Hepatocyte (in vitro differentiated cells): ENCODE results near the gene CLIP1. TPM values are rescaled to one million over a fixed set of nuclear protein-coding genes. Genes with fewer than 3 reads are reported as not detected.

Experiments used
- DNase-seq: peaks from one replicate; pipeline ENCODE4 v3.0.0-alpha.2; 2016; ENCODE audit warnings: low spot score
- H2AFZ ChIP-seq: fragments of 200-600 bp; sonication (generic); 2 replicates; pipeline ENCODE4 v1.6.0; 2016; ENCODE audit warnings: antibody characterized with exemption, mild to moderate bottlenecking
- H3K27ac ChIP-seq: fragments of 200-600 bp; sonication (generic); 2 replicates; pipeline ENCODE4 v1.5.1; 2016; ENCODE audit warnings: mild to moderate bottlenecking
- H3K27me3 ChIP-seq: fragments of 200-600 bp; sonication (generic); 2 replicates; pipeline ENCODE4 v1.6.1; 2016
- H3K36me3 ChIP-seq: fragments of 200-600 bp; sonication (generic); replicated peaks from 2 replicates; pipeline ENCODE4 v1.5.1; 2016; ENCODE audit warnings: low read depth; ENCODE audit not compliant: insufficient read depth
- H3K4me1 ChIP-seq: fragments of 200-600 bp; sonication (generic); 2 replicates; pipeline ENCODE4 v1.5.1; 2016; ENCODE audit warnings: mild to moderate bottlenecking, moderate library complexity; ENCODE audit not compliant: insufficient read depth
- H3K4me2 ChIP-seq: fragments of 200-600 bp; sonication (generic); 2 replicates; pipeline ENCODE4 v1.6.0; 2016
- H3K4me3 ChIP-seq: fragments of 200-600 bp; sonication (generic); 2 replicates; pipeline ENCODE4 v1.5.1; 2016; ENCODE audit warnings: mild to moderate bottlenecking
- H3K79me2 ChIP-seq: fragments of 200-600 bp; sonication (generic); 2 replicates; pipeline ENCODE4 v1.6.0; 2017; ENCODE audit warnings: mild to moderate bottlenecking
- H3K9me2 ChIP-seq: fragments of 200-600 bp; sonication (generic); replicated peaks from 2 replicates; pipeline ENCODE4 v1.6.0; 2017; ENCODE audit warnings: mild to moderate bottlenecking; ENCODE audit not compliant: insufficient read depth
- H3K9me3 ChIP-seq: fragments of 200-600 bp; sonication (generic); 2 replicates; pipeline ENCODE4 v1.5.1; 2016; ENCODE audit warnings: low read depth, mild to moderate bottlenecking
- H4K20me1 ChIP-seq: fragments of 200-600 bp; sonication (generic); 2 replicates; pipeline ENCODE4 v1.6.0; 2016; ENCODE audit warnings: mild to moderate bottlenecking; ENCODE audit not compliant: insufficient read depth, poor library complexity, severe bottlenecking
- EZH2 ChIP-seq: fragments of 200-600 bp; sonication (generic); IDR thresholded peaks from 2 replicates; pipeline ENCODE4 v1.6.1; 2016; ENCODE audit warnings: antibody characterized with exemption, mild to moderate bottlenecking, borderline replicate concordance
- EZH2phosphoT487 ChIP-seq: fragments of 200-600 bp; sonication (generic); IDR thresholded peaks from one replicate; pipeline ENCODE4 v1.6.1; 2018; ENCODE audit warnings: antibody characterized with exemption, mild to moderate bottlenecking, low read depth, moderate library complexity; ENCODE audit not compliant: unreplicated experiment, severe bottlenecking
- WGBS: methylation state at CpG from one replicate; pipeline ENCODE4 v1.1.6; 2016; ENCODE audit warnings: low lambda C conversion rate; ENCODE audit errors: missing lambda C conversion rate; 5-methylcytosine and 5-hydroxymethylcytosine counted together
- polyA plus RNA-seq: library from polyadenylated mRNA; unstranded; fragments of >200 nt; fragmentation: Nextera tagmentation; extraction: Ambion mirVana; gene quantifications from 2 replicates; pipeline ENCODE4 v1.2.1, GENCODE V29; 2016
- total RNA-seq: library from RNA; depleted of rRNA; stranded (reverse); fragments of >200 nt; gene quantifications from 2 replicates; pipeline ENCODE4 v1.2.3, GENCODE V29; 2014
- TF ChIP-seq, protein P1 (sequence below): fragments of 200-600 bp; sonication (generic); IDR thresholded peaks from 2 replicates; pipeline ENCODE4 v1.5.1; 2016; ENCODE audit warnings: antibody characterized with exemption, mild to moderate bottlenecking; ENCODE audit not compliant: poor library complexity

Gene CLIP1
- total and polyA plus RNA-seq, 2 experiments from 2014 or later = 38.0 to 45.2 TPM

GRCh38 chr12:122226366-122227125, 195.9 kb downstream of the CLIP1 start:
- Histone ChIP-seq H3K79me2 (peaks cover 36% of the 10 kb centered on the region), H3K4me1 (peaks cover 12% of the 10 kb centered on the region), H3K9me3 (no peaks in the 10 kb centered on the region), H3K4me3 (no peak overlapping the region), H3K4me2 (peak overlapping the region; percentile 74), H3K27me3 (no peaks in the 10 kb centered on the region), H2AFZ (no peak overlapping the region), H3K36me3 (no peaks in the 10 kb centered on the region), H4K20me1 (peaks cover 9% of the 10 kb centered on the region), H3K9me2 (no peaks in the 10 kb centered on the region), H3K27ac (no peak overlapping the region)
- 44% methylated on average over 26 of the region's 55 CpGs for WGBS
- no peak for DNase-seq
- TF ChIP-seq, protein P1, sequence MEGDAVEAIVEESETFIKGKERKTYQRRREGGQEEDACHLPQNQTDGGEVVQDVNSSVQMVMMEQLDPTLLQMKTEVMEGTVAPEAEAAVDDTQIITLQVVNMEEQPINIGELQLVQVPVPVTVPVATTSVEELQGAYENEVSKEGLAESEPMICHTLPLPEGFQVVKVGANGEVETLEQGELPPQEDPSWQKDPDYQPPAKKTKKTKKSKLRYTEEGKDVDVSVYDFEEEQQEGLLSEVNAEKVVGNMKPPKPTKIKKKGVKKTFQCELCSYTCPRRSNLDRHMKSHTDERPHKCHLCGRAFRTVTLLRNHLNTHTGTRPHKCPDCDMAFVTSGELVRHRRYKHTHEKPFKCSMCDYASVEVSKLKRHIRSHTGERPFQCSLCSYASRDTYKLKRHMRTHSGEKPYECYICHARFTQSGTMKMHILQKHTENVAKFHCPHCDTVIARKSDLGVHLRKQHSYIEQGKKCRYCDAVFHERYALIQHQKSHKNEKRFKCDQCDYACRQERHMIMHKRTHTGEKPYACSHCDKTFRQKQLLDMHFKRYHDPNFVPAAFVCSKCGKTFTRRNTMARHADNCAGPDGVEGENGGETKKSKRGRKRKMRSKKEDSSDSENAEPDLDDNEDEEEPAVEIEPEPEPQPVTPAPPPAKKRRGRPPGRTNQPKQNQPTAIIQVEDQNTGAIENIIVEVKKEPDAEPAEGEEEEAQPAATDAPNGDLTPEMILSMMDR = no peak
- TF ChIP-seq EZH2phosphoT487 (no peak), EZH2 (no peak)

GRCh38 chr12:122225683-122226365, 196.6 kb downstream of the CLIP1 start, which contains the start of gene DIABLO:
Gene DIABLO (minus strand): TSS chr12:122226052. CDS start chr12:122226014, 38 bp downstream.
- Histone ChIP-seq H3K79me2 (peaks cover 43% of the 10 kb centered on the region), H3K36me3 (no peaks in the 10 kb centered on the region), H3K27ac (peak within 1 kb of the TSS; percentile 97), H3K4me2 (peak within 1 kb of the TSS; percentile 90), H3K4me3 (peak within 1 kb of the TSS; percentile 34), H3K27me3 (no peaks in the 10 kb centered on the region), H3K4me1 (peaks cover 12% of the 10 kb centered on the region), H2AFZ (peak within 1 kb of the TSS; percentile 59), H3K9me3 (no peaks in the 10 kb centered on the region), H4K20me1 (peaks cover 9% of the 10 kb centered on the region), H3K9me2 (no peaks in the 10 kb centered on the region)
- TF ChIP-seq EZH2phosphoT487 = no peak
- TF ChIP-seq, protein P1 = no peak
- TF ChIP-seq EZH2 = no peak
- under 1% methylated on average over 51 of the region's 74 CpGs for WGBS
- peak; percentile 100 for DNase-seq

Other genes starting within 250 kb of the CLIP1 start
- gene IL31, start 248.4 kb downstream of the CLIP1 start, total RNA-seq = not detected in 2 replicates
- not detected in 2 replicates for gene IL31, start 248.4 kb downstream of the CLIP1 start, polyA plus RNA-seq
- gene LRRC43, start 239.5 kb downstream of the CLIP1 start, total RNA-seq = 0.24 and 1.7 TPM in 2 replicates
- 0.90 and 1.7 TPM in 2 replicates for gene LRRC43, start 239.5 kb downstream of the CLIP1 start, polyA plus RNA-seq
- 0.13 TPM in 1 of 2 replicates, not detected in the other for gene B3GNT4, start 219.0 kb downstream of the CLIP1 start, total RNA-seq
- gene B3GNT4, start 219.0 kb downstream of the CLIP1 start, polyA plus RNA-seq = 1.0 and 2.2 TPM in 2 replicates
- gene DIABLO, start 196.6 kb downstream of the CLIP1 start, total RNA-seq = 63.8 and 77.4 TPM in 2 replicates
- gene DIABLO, start 196.6 kb downstream of the CLIP1 start, polyA plus RNA-seq = 71.8 and 96.5 TPM in 2 replicates
- gene VPS33A, start 156.2 kb downstream of the CLIP1 start, total RNA-seq = 35.2 and 40.5 TPM in 2 replicates
- 23.1 and 26.5 TPM in 2 replicates for gene VPS33A, start 156.2 kb downstream of the CLIP1 start, polyA plus RNA-seq
- 20.2 and 24.5 TPM in 2 replicates for gene ZCCHC8, start 78.3 kb upstream of the CLIP1 start, total RNA-seq
- 12.2 and 13.5 TPM in 2 replicates for gene ZCCHC8, start 78.3 kb upstream of the CLIP1 start, polyA plus RNA-seq
- 67.3 and 90.9 TPM in 2 replicates for gene RSRC2, start 104.3 kb upstream of the CLIP1 start, total RNA-seq
- gene RSRC2, start 104.3 kb upstream of the CLIP1 start, polyA plus RNA-seq = 53.6 and 73.8 TPM in 2 replicates
- gene KNTC1, start 104.6 kb upstream of the CLIP1 start, total RNA-seq = 18.1 and 25.9 TPM in 2 replicates
- gene KNTC1, start 104.6 kb upstream of the CLIP1 start, polyA plus RNA-seq = 5.8 and 17.0 TPM in 2 replicates